ENCODE data around the gene MIAT. TPM values are rescaled to one million over a fixed set of nuclear protein-coding genes. Genes with fewer than 3 reads are reported as not detected.

The MIAT gene
- total and polyA plus RNA-seq, 2 of the 4 experiments (the other 2 are of a cell fraction) = 0.54 to 0.65 TPM

DNA sequence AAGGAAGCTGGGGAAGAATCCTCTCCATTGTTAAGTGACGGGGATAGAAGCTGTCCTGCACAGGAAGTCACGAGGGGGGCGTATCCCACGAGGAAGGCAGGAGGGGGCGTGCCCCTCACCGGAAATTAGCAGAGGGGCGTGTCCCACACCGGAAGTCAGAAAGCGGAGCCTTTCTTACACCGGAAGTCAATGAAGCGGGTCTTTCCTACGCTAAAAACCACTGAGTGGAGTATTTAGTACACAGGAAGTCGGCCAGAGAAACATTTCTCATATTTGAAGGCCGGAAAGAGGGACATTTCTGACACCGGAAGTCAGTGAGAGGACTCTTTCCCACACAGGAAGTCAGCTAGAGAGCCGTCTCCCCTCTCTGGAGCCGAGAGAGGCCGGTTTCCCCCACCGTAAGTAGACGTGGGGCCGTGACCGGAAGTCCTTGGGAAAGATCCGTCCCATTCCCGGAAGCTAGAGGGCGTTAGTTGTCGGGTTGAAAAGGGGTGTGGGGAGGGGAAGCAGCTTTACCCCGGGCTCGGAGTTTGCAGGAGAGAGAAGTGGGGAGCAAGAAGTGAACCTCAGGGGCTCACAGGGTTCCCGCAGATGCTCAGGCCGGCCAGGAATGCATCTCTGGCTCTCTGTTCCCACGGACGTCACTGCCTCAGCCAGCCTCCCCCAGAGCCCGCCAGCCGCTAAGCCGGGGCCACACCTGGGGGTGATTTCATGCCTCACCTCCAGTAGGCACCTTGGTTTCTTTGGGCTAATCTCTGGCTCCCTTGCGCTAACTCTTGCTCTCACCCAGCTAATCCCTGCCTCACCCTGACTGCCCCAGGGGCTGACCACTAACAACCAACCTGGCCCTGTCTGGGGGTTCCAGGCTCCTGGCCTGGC lies 15.4 kb downstream of the MIAT start (continued):
- TF ChIP-seq RCOR1 (IDR thresholded peaks at IDR 0.05; ENCODE audit: insufficient replicate concordance, low read length) (peak; percentile 49), CHD1 (IDR thresholded peaks at IDR 0.05; ENCODE audit: low read depth, low read length) (no peak), POLR2A (IDR thresholded peaks at IDR 0.05; ENCODE audit: low read depth, low read length) (peak; percentile 87), NFE2L2 (IDR thresholded peaks at IDR 0.05; ENCODE audit: low read depth, low read length) (no peak)

DNA sequence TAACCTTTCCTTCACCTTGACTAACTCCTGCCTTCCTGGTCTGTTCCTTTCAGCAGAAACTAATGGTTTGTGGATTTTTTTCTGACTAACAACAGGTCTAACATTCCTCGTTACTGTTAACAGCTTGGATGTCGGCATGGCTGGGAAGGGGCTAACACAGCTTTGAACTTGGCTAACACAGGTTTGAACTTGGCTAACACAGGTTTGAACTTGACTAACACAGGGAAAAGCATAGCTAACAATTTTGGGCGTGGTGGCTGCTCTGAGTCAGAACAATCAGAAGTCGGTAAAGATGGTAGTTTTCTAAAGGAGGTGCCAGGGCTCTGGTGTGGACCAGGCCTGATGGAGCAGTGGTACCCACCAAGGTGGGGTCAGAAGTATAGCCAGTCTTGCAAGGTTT lies 16.1 kb downstream of the MIAT start:
- BruUV-seq (replicated peaks) = TSS peak; percentile 57
- dilution Hi-C loops (cut with HindIII; ENCODE audit: low sequenced_read_pairs, unreplicated experiment) = no loop called here
- H3K4me3 ChIP-seq (ENCODE audit: insufficient read depth, low read depth, low read length) = peak overlapping the region; percentile 73
- peak overlapping the region; percentile 92 for H3K27ac ChIP-seq (ENCODE audit: insufficient read depth, low read length)
- no peaks in the 10 kb centered on the region for H3K36me3 ChIP-seq (ENCODE audit: control insufficient read depth, insufficient read depth, low read length)
- H2BK120ac ChIP-seq (ENCODE audit: low read depth, low read length) = peak overlapping the region; percentile 56; the same call in 1 of the 2 replicates
- peak overlapping the region; percentile 69 for H2AK5ac ChIP-seq (ENCODE audit: low read depth, low read length)
- H3K23ac ChIP-seq (ENCODE audit: low read depth, low read length) = peak overlapping the region; percentile 81
- peak overlapping the region; percentile 84 for H4K5ac ChIP-seq (ENCODE audit: low read depth, low read length)
- H2BK15ac ChIP-seq (ENCODE audit: low read depth, low read length) = 0 out of 3 replicates have a peak overlapping the region, but pooled peaks have one; percentile 9
- ChIA-PET CTCF (interaction anchor here (0.6 kb wide), 1 partner anchor 187 kb away, joined by 3 read pairs; no protein-coding TSS in a partner anchor), POLR2A (ENCODE audit: unreplicated experiment) (interaction anchor here (0.6 kb wide), 1 partner anchor 8 kb away, joined by 3 read pairs; no protein-coding TSS in a partner anchor)
- H4K8ac ChIP-seq (ENCODE audit: low read depth in 2 of 2, low read length in 2 of 2) = peak overlapping the region; percentile 72 to 98
- H2AK9ac ChIP-seq (replicated peaks; ENCODE audit: low read depth, low read length, poor library complexity) = peak overlapping the region; percentile 100
- peaks cover 23% of the 10 kb centered on the region for H3K9me1 ChIP-seq (ENCODE audit: insufficient read depth, low read length)
- peak overlapping the region; percentile 40 for H3K18ac ChIP-seq (ENCODE audit: low read depth, low read length)
- H3K9me3 ChIP-seq (ENCODE audit: control insufficient read depth, insufficient read depth, low read length) = no peaks in the 10 kb centered on the region
- peak overlapping the region; percentile 99 for H3K4me2 ChIP-seq (ENCODE audit: low read depth, low read length)
- intact Hi-C loops (cut with micrococcal nuclease) = loop anchor here (10.0 kb wide), 3 partner anchors 221 to 441 kb away; no protein-coding TSS in a partner anchor
- DNase-seq = no peak
- peak overlapping the region; percentile 93 for H3K14ac ChIP-seq (replicated peaks; ENCODE audit: low read depth, low read length)
- peak overlapping the region; percentile 90 for H3K9ac ChIP-seq (ENCODE audit: low read depth, low read length)
- peak overlapping the region; percentile 97 for H4K91ac ChIP-seq (ENCODE audit: insufficient read depth, low read depth, low read length)
- in situ Hi-C loops (cut with MboI; ENCODE audit: low sequenced_read_pairs) = no loop called here
- no peak overlapping the region for H2BK20ac ChIP-seq (ENCODE audit: low read depth, low read length)
- H4K20me1 ChIP-seq (ENCODE audit: insufficient read depth, low read length) = 0 out of 2 replicates have a peak, but pooled peaks cover 3% of the 10 kb centered on the region
- peak overlapping the region; percentile 95 for H3K4ac ChIP-seq (ENCODE audit: low read depth, low read length)
- 40% methylated on average over 1 of the region's 4 CpGs; no CpG with 5 or more reads in 1 of the 2 experiments for WGBS, 2 experiments (ENCODE audit: extremely low coverage in 2 of 2, insufficient read length in 1 of 2)
- no peak; the same call in 1 of the 2 replicates for ATAC-seq (ENCODE audit: low read depth)
- H2BK5ac ChIP-seq (ENCODE audit: low read depth, low read length, poor library complexity, severe bottlenecking) = peak overlapping the region; percentile 85
- H3K56ac ChIP-seq (ENCODE audit: extremely low read depth, insufficient read depth, low read length) = peak overlapping the region; percentile 95
- peak overlapping the region; percentile 93 for H2AFZ ChIP-seq (replicated peaks; ENCODE audit: low read length, poor library complexity)
- peaks cover 24 to 46% of the 10 kb centered on the region in 2 experiments for H3K79me1 ChIP-seq (ENCODE audit: low read depth in 1 of 2, low read length in 2 of 2)
- H3K4me1 ChIP-seq (ENCODE audit: control insufficient read depth, insufficient read depth, low read length) = peaks cover 10% of the 10 kb centered on the region
- H3K27me3 ChIP-seq (ENCODE audit: control insufficient read depth, insufficient read depth, low read length) = no peaks in the 10 kb centered on the region
- TF ChIP-seq MAZ (IDR thresholded peaks at IDR 0.05; ENCODE audit: borderline replicate concordance, low read depth, low read length) (no peak), FOS (IDR thresholded peaks at IDR 0.05; ENCODE audit: low read depth, low read length) (no peak), SMC3 (IDR thresholded peaks at IDR 0.05; ENCODE audit: low read depth, low read length) (no peak), BHLHE40 (IDR thresholded peaks at IDR 0.05; ENCODE audit: low read depth, low read length) (no peak), MXI1 (IDR thresholded peaks at IDR 0.05; ENCODE audit: borderline replicate concordance, low read depth, low read length) (no peak), RFX5 (IDR thresholded peaks at IDR 0.05; ENCODE audit: low read depth, low read length) (no peak), NFE2L2 (IDR thresholded peaks at IDR 0.05; ENCODE audit: low read depth, low read length) (no peak), CHD1 (IDR thresholded peaks at IDR 0.05; ENCODE audit: low read depth, low read length) (no peak), CEBPB (IDR thresholded peaks at IDR 0.05; ENCODE audit: low read depth, low read length) (no peak)
- TF ChIP-seq, protein P1, sequence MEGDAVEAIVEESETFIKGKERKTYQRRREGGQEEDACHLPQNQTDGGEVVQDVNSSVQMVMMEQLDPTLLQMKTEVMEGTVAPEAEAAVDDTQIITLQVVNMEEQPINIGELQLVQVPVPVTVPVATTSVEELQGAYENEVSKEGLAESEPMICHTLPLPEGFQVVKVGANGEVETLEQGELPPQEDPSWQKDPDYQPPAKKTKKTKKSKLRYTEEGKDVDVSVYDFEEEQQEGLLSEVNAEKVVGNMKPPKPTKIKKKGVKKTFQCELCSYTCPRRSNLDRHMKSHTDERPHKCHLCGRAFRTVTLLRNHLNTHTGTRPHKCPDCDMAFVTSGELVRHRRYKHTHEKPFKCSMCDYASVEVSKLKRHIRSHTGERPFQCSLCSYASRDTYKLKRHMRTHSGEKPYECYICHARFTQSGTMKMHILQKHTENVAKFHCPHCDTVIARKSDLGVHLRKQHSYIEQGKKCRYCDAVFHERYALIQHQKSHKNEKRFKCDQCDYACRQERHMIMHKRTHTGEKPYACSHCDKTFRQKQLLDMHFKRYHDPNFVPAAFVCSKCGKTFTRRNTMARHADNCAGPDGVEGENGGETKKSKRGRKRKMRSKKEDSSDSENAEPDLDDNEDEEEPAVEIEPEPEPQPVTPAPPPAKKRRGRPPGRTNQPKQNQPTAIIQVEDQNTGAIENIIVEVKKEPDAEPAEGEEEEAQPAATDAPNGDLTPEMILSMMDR (conservative IDR thresholded peaks at IDR 0.05; ENCODE audit: low read depth, low read length) = no peak
- TF ChIP-seq, protein P2, sequence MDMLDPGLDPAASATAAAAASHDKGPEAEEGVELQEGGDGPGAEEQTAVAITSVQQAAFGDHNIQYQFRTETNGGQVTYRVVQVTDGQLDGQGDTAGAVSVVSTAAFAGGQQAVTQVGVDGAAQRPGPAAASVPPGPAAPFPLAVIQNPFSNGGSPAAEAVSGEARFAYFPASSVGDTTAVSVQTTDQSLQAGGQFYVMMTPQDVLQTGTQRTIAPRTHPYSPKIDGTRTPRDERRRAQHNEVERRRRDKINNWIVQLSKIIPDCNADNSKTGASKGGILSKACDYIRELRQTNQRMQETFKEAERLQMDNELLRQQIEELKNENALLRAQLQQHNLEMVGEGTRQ (IDR thresholded peaks at IDR 0.05; ENCODE audit: low read depth, low read length) = no peak

Measured in IMR-90 (cell line).